Posterior vena cava (tissue), 2 donors: ENCODE results near the gene PAK4. TPM values are rescaled to one million over a fixed set of nuclear protein-coding genes. Genes with fewer than 3 reads are reported as not detected.
"Not testable (repeated sequence)": the region's sequence is repeated elsewhere in the genome, so short reads cannot be mapped to it uniquely, and the experiment has no call there.

Experiments
- DNase-seq: peaks from one replicate; pipeline ENCODE4 v3.0.0-alpha.2; 2020; ENCODE audit warnings: low spot score
- intact Hi-C, 2 donors: fragments of 100-400 bp; cut with DNase I; formaldehyde crosslinking; loops; one replicate each; pipeline versions ENCODE4 v1.14.1 to v1.14.2; 2022 to 2023
- total RNA-seq, 2 donors: library from RNA; stranded (reverse); fragmentation: NEBNext Ultra II Directional; extraction: Animal tissue kit (Norgen Biotek cat#: 25700); gene quantifications; one replicate each; pipeline ENCODE4 v1.2.1, GENCODE V29; 2021
- donor health status: DM: yes; HTN: yes; CAD: no.
- donor health status: DM: yes; HTN: yes; CAD: no.

PAK4 gene
- total RNA-seq, 2 donors from 2014 or later: 15.0 to 17.3 TPM

GRCh38 chr19:39141929-39142328 is 16.3 kb downstream of the PAK4 start:
- intact Hi-C loops: no loop called here
- no peak for DNase-seq

GRCh38 chr19:39142630-39143029 is 17.0 kb downstream of the PAK4 start:
- DNase-seq: no peak
- intact Hi-C loops: loop anchor here in 1 of 2 donors (1.0 kb wide), 1 partner anchor 14 kb away; no protein-coding TSS in a partner anchor

- DNase-seq: not testable (repeated sequence)
- intact Hi-C loops: loop anchor here in 1 of 2 donors (1.0 kb wide), 1 partner anchor 16 kb away; no protein-coding TSS in a partner anchor
These were observed 18.2 kb downstream of the PAK4 start for GRCh38 chr19:39143757-39144289.

- intact Hi-C loops: no loop called here
- no peak for DNase-seq
These were observed 18.9 kb downstream of the PAK4 start for GRCh38 chr19:39144290-39145071.

- intact Hi-C loops: no loop called here
- DNase-seq: no peak
These were observed 19.8 kb downstream of the PAK4 start for GRCh38 chr19:39145180-39145953.

- intact Hi-C loops: no loop called here
- DNase-seq: no peak
These were observed 20.5 kb downstream of the PAK4 start for GRCh38 chr19:39146091-39146490.

GRCh38 chr19:39146686-39147450 is 21.3 kb downstream of the PAK4 start:
- intact Hi-C loops: no loop called here
- no peak for DNase-seq

GRCh38 chr19:39147480-39147879 is 21.9 kb downstream of the PAK4 start:
- intact Hi-C loops: no loop called here
- DNase-seq: no peak

- intact Hi-C loops: no loop called here
- DNase-seq: no peak
These were observed 23.4 kb downstream of the PAK4 start for GRCh38 chr19:39148939-39149529.

GRCh38 chr19:39150235-39150634 is 24.6 kb downstream of the PAK4 start:
- DNase-seq: no peak
- intact Hi-C loops: no loop called here

GRCh38 chr19:39150807-39151600 is 25.4 kb downstream of the PAK4 start:
- DNase-seq: no peak
- intact Hi-C loops: no loop called here

GRCh38 chr19:39152066-39152465 is 26.5 kb downstream of the PAK4 start:
- intact Hi-C loops: no loop called here
- no peak for DNase-seq

GRCh38 chr19:39154100-39154628 is 28.6 kb downstream of the PAK4 start:
- DNase-seq: no peak
- intact Hi-C loops: no loop called here

GRCh38 chr19:39154629-39155100 is 29.1 kb downstream of the PAK4 start:
- DNase-seq: no peak
- intact Hi-C loops: no loop called here

GRCh38 chr19:39155114-39155700 is 29.6 kb downstream of the PAK4 start:
- no peak for DNase-seq
- intact Hi-C loops: no loop called here

GRCh38 chr19:39155741-39156140 is 30.2 kb downstream of the PAK4 start:
- intact Hi-C loops: no loop called here
- DNase-seq: no peak

- intact Hi-C loops: no loop called here
These were observed 31.0 kb downstream of the PAK4 start for GRCh38 chr19:39156326-39157230.

More at GRCh38 chr19:39156326-39157230, 31.0 kb downstream of the PAK4 start:
- DNase-seq: no peak
